AG09309 (cell line): ENCODE data around the gene PLXNA4.

Experiments used
- DNase-seq: peaks from one replicate; pipeline ENCODE4 v3.0.0-alpha.2; 2010; ENCODE audit warnings: low read depth
- H3K4me3 ChIP-seq: 2 replicates; pipeline ENCODE4 v1.5.1; 2011; ENCODE audit warnings: mild to moderate bottlenecking, low read depth, low read length, moderate library complexity; ENCODE audit not compliant: control insufficient read depth
- TF ChIP-seq, protein P1 (sequence below): IDR thresholded peaks from 2 replicates; pipeline ENCODE4 v1.5.1; 2011; ENCODE audit warnings: mild to moderate bottlenecking, low read depth, low read length, inconsistent platforms; ENCODE audit not compliant: insufficient read depth, control insufficient read depth; ENCODE audit errors: missing control alignments

PLXNA4 gene

DNA sequence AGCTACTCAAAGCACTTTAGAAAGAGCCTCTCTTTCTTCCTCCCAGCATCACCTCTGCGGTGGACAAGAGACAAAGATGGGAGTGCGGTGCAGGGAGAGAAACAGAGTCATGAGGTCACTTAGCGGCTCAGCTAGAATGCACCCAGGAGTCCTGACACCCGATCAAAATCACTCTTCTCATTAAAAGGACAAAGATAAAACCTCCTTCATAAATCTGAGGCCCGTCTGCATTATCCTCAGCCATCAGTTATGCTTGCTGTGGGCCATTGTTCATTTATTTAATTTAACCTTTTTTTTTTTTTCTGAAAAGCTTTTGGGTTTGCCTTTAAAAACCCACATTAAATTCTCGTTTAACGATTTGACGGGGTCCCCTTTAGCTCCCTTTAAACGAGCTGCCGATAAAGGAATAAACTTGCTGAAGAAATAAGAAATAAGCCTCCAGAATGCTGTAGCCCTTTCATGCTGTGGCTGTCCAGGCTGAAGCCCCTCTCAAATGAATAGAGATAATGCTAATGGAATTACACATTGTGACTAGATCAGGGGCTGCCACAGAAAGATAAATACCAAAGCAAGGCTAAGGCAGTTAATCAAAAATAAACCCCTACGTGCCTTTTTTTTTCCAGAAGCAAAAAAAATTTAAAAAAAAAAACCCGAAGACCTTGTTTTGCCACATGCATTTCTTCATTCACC, 16.1 kb upstream of the PLXNA4 start:
- DNase-seq: no peak
- TF ChIP-seq, protein P1, sequence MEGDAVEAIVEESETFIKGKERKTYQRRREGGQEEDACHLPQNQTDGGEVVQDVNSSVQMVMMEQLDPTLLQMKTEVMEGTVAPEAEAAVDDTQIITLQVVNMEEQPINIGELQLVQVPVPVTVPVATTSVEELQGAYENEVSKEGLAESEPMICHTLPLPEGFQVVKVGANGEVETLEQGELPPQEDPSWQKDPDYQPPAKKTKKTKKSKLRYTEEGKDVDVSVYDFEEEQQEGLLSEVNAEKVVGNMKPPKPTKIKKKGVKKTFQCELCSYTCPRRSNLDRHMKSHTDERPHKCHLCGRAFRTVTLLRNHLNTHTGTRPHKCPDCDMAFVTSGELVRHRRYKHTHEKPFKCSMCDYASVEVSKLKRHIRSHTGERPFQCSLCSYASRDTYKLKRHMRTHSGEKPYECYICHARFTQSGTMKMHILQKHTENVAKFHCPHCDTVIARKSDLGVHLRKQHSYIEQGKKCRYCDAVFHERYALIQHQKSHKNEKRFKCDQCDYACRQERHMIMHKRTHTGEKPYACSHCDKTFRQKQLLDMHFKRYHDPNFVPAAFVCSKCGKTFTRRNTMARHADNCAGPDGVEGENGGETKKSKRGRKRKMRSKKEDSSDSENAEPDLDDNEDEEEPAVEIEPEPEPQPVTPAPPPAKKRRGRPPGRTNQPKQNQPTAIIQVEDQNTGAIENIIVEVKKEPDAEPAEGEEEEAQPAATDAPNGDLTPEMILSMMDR: no peak

DNA sequence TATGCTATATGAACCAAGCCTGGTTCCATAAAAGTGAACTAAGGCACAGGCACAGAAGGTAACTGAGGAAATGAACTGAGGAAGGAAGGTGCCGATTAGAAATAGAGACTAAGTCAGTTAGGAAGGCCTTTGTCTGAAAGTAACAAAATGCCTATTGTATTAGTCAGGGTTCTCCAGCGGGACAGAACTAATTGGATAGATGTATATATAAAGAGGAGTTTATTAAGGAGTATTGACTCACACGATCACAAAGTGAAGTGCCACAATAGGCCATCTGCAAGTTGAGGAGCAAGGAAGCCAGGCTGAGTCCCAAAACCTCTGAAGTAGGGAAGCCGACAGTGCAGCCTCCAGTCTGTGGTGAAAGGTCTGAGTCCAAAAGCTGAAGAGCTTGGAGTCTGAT, 13.9 kb upstream of the PLXNA4 start:
- DNase-seq: no peak
- no peak overlapping the region for H3K4me3 ChIP-seq
- TF ChIP-seq, protein P1: no peak

More for the DNA sequence above, 16.1 kb upstream of the PLXNA4 start:
- H3K4me3 ChIP-seq: no peak overlapping the region

DNA sequence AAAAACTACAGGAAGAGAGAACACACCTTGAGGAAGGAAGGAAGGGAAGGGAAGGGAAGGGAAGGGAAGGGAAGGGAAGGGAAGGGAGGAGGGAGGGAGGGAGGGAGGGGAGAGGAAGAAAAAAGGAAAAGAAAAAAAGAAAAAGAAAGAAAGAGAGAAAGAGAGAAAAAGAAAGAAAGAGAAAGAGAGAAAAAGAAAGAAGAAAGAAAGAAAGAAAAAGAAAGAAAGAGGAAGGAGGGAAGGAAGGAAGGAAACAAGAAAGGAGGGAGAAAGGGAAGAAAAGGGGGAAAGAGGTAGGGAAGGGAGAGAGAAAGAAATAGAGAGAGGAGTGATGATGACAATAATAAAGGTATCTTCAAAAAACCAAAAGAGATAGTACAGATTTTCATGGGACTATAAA, 12.3 kb upstream of the PLXNA4 start:
- no peak for DNase-seq
- TF ChIP-seq, protein P1: no peak

DNA sequence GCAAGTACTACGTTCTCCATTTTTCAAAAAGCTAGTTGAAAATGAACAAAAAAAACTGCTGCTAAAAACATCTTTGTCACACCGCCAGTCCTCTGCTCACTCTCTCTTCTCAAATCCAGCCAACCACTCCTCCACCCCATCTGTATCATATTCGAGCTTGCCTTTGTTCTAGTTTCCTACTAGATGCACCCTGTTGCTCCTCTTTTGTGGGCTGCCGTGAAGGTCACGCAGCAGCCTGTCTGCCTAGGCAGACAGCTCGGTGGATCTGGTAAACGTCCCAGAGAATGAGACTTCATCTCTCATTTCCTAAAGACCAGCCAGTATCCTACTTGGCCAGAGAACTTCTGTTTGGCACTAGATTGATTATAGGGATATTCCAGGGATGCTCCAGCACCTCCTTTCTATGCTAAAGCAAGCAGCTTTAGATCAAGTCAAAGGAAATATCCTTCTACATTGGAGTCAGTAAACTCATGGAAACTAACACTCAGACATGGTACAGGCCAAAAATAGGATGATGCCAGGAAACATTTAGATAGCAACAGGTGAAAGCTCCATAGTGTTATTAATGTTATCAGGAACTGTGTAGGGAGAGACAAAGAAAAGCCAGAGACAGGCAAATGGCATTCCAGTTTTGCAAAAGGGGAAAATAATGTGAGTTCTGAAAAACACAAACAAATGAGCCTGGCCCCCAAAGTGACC, 8.7 kb upstream of the PLXNA4 start:
- no peak for DNase-seq
- no peak overlapping the region for H3K4me3 ChIP-seq
- TF ChIP-seq, protein P1: no peak

More for the DNA sequence above, 12.3 kb upstream of the PLXNA4 start:
- H3K4me3 ChIP-seq: no peak overlapping the region

DNA sequence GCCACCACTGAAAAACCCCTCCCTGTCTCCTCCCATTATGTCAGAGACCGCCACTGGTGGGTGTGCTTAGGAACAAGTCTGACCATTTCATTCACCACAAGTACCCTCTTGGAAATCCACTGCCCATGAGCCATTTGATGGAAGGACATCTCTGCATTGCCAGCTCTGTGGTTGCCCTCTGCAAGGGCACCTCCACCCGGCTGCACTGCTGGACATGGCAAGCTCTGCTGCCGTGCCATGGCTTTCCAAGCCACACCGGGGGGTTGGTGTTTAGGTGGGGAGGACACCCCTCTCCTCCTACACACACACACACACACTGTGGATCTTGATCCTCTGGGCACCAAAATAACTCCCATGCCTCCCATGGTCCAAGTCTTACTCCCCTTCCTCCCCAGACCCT, 5.2 kb upstream of the PLXNA4 start:
- TF ChIP-seq, protein P1: no peak
- no peak overlapping the region for H3K4me3 ChIP-seq
- no peak for DNase-seq

DNA sequence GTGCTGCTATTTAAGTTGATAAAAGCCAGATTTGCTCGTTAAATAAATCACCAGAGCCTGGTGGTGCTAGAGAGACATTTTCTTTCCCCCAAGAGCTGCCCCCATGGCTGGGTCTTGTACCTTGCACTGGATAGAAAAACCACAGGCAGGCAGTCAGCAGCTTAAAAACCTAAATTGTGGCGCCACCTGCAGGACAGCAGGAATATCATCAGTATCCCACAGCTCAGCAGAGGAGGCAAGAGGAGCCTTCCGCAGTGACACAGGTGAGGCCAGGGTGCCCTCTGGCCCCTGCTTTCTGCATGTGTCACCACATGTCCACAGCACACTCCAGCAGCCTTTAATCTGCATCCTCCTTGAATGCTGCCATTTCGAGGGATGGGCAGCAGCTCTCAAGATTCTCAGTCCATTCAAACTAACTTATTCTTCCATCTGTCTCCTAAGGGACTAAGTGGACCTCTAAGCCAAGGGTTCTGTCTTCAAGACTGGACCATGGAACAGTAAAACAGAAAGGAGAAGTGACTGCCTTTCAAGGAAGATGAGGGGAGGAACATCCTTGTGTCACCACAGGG, 4.5 kb upstream of the PLXNA4 start:
- no peak overlapping the region for H3K4me3 ChIP-seq
- peak; percentile 43 for DNase-seq
- TF ChIP-seq, protein P1: peak; percentile 83
